ENCODE measurements around the gene LTBP2.

Gene LTBP2

DNA sequence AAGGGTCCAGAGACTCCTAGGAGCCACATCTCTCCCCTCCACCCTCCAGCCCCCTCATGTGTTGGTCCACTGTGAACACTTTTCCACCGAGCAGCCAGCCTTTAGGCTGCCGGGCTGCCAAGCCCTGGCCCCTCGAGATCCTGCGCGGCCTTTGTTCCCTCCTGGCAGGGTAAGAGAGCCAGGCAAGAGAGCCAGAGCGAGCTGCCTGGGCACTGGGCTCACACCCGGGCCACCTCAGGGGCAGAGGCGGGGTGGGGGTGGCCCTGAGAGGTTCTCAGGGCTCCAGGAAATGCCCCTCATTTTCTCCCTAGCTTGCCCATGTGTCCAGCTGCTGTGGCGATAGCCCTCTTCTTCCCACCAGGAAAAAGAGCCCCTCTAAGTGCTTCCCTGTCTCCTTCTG lies 44.8 kb downstream of the LTBP2 start:
- Histone ChIP-seq H3K4me3 (replicated peaks; ENCODE audit: insufficient read depth, low read length) (no peak overlapping the region), H3K27ac (replicated peaks) (no peak overlapping the region), H3K27me3 (ENCODE audit: insufficient read depth, poor library complexity, severe bottlenecking) (no peaks in the 10 kb centered on the region)
- TF ChIP-seq SPI1 (IDR thresholded peaks at IDR 0.05; ENCODE audit: borderline replicate concordance, low read depth): no peak
- TF ChIP-seq GABPA (IDR thresholded peaks at IDR 0.05; ENCODE audit: low read depth): no peak
- TF ChIP-seq, protein P1, sequence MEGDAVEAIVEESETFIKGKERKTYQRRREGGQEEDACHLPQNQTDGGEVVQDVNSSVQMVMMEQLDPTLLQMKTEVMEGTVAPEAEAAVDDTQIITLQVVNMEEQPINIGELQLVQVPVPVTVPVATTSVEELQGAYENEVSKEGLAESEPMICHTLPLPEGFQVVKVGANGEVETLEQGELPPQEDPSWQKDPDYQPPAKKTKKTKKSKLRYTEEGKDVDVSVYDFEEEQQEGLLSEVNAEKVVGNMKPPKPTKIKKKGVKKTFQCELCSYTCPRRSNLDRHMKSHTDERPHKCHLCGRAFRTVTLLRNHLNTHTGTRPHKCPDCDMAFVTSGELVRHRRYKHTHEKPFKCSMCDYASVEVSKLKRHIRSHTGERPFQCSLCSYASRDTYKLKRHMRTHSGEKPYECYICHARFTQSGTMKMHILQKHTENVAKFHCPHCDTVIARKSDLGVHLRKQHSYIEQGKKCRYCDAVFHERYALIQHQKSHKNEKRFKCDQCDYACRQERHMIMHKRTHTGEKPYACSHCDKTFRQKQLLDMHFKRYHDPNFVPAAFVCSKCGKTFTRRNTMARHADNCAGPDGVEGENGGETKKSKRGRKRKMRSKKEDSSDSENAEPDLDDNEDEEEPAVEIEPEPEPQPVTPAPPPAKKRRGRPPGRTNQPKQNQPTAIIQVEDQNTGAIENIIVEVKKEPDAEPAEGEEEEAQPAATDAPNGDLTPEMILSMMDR (IDR thresholded peaks at IDR 0.05; ENCODE audit: insufficient read depth, low read length): no peak
- TF ChIP-seq, protein P2, sequence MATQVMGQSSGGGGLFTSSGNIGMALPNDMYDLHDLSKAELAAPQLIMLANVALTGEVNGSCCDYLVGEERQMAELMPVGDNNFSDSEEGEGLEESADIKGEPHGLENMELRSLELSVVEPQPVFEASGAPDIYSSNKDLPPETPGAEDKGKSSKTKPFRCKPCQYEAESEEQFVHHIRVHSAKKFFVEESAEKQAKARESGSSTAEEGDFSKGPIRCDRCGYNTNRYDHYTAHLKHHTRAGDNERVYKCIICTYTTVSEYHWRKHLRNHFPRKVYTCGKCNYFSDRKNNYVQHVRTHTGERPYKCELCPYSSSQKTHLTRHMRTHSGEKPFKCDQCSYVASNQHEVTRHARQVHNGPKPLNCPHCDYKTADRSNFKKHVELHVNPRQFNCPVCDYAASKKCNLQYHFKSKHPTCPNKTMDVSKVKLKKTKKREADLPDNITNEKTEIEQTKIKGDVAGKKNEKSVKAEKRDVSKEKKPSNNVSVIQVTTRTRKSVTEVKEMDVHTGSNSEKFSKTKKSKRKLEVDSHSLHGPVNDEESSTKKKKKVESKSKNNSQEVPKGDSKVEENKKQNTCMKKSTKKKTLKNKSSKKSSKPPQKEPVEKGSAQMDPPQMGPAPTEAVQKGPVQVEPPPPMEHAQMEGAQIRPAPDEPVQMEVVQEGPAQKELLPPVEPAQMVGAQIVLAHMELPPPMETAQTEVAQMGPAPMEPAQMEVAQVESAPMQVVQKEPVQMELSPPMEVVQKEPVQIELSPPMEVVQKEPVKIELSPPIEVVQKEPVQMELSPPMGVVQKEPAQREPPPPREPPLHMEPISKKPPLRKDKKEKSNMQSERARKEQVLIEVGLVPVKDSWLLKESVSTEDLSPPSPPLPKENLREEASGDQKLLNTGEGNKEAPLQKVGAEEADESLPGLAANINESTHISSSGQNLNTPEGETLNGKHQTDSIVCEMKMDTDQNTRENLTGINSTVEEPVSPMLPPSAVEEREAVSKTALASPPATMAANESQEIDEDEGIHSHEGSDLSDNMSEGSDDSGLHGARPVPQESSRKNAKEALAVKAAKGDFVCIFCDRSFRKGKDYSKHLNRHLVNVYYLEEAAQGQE (IDR thresholded peaks at IDR 0.05; ENCODE audit: insufficient replicate concordance, low read depth): no peak
- no peak for TF ChIP-seq POLR2AphosphoS5 (IDR thresholded peaks at IDR 0.05; ENCODE audit: low read depth)
- no peak for DNase-seq (ENCODE audit: low read depth in 1 of 2, low spot score in 1 of 2)

DNA sequence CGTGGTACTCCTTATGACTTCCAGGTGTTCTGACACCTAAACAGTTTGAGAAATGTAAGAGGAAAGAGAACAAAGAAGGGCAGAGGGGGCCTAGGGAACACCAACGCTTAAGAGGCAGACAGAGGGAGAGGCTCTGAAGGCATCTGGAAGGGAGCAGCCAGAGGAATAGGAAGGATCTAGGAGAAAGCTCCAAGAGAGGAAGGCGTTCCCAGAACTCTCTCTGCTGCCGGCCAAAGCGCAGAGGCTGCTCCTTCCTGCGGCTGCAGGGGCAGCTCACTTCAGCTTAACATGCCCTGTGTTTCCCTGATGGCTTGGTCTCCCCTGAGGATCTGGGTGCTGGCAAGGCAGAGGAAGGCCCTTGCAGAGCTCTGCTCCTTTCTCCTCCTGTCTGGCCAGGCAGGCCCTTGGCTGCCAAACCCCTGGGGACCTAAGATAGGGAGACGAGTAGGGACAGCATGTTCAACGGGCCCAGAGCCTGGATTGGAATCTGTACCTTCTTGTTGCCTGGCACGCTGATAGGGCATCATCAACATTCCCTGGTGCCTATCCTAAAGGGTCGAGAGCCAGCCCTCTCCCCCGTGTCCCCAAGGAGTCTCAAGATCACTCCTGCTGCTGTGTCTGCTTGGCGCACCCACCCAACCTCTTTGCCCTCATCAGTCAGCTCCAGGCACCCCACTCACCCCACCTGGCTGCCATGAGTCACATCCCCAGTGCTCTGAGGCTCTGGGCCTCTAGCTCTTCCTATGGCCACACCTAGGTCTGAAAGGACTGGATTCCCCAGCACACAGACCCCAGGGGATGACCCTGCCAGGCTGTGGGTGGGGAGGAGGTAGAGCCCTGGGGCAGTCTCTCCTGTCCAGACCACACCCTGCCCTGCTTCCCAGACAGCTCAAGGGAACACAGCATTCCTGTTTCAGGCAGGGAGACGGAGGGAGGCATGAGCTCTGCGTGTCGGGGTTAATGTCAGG lies 45.6 kb downstream of the LTBP2 start:
- no peak for DNase-seq (ENCODE audit: low read depth in 1 of 2, low spot score in 1 of 2)
- TF ChIP-seq, protein P2 (IDR thresholded peaks at IDR 0.05; ENCODE audit: insufficient replicate concordance, low read depth): no peak
- no peak for TF ChIP-seq SPI1 (IDR thresholded peaks at IDR 0.05; ENCODE audit: borderline replicate concordance, low read depth)
- TF ChIP-seq, protein P1 (IDR thresholded peaks at IDR 0.05; ENCODE audit: insufficient read depth, low read length): no peak
- Histone ChIP-seq H3K4me3 (replicated peaks; ENCODE audit: insufficient read depth, low read length) (no peak overlapping the region), H3K27me3 (ENCODE audit: insufficient read depth, poor library complexity, severe bottlenecking) (no peaks in the 10 kb centered on the region), H3K27ac (replicated peaks) (no peak overlapping the region)

DNA sequence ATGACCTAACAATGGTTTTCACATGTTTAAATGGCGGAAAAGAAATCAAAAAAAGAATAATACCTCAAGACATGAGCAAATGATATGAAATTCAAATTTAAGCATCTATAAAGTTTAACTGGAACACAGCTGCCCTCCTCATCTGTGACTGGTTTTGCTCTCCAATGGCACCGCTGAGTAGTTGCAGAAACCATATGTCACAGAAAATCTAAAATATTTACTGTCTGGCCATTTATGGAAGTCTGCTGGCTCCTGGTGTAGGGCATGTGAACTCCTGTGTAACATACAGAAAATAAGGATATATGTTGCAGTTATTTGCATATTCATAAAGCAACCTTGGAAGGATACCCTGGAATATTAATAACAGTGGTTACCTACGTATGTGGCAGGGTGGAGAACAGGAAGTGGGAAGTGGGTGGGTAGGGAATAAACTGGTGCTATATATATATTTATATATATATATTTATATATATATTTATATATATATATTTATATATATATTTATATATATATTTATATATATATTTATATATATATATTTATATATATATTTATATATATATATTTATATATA lies 48.4 kb downstream of the LTBP2 start:
- no peak overlapping the region for H3K4me3 ChIP-seq (replicated peaks; ENCODE audit: insufficient read depth, low read length)
- TF ChIP-seq POLR2AphosphoS5 (IDR thresholded peaks at IDR 0.05; ENCODE audit: low read depth) (no peak), GABPA (IDR thresholded peaks at IDR 0.05; ENCODE audit: low read depth) (no peak), SPI1 (IDR thresholded peaks at IDR 0.05; ENCODE audit: borderline replicate concordance, low read depth) (no peak)
- TF ChIP-seq, protein P2 (IDR thresholded peaks at IDR 0.05; ENCODE audit: insufficient replicate concordance, low read depth): no peak
- TF ChIP-seq, protein P1 (IDR thresholded peaks at IDR 0.05; ENCODE audit: insufficient read depth, low read length): no peak

More for the DNA sequence above, 48.4 kb downstream of the LTBP2 start:
- Histone ChIP-seq H3K27me3 (ENCODE audit: insufficient read depth, poor library complexity, severe bottlenecking) (no peaks in the 10 kb centered on the region), H3K27ac (replicated peaks) (no peak overlapping the region)
- DNase-seq (ENCODE audit: low read depth in 1 of 2, low spot score in 1 of 2): no peak
